ES-I3 (cell line): ENCODE data around the gene CPA2.

Experiments
- H3K36me3 ChIP-seq: 2 replicates; pipeline ENCODE4 v1.6.1; 2013; ENCODE audit warnings: mild to moderate bottlenecking, low read length, control low read depth, moderate library complexity; ENCODE audit not compliant: insufficient read depth
- H3K4me1 ChIP-seq: 2 replicates; pipeline ENCODE4 v1.6.1; 2013; ENCODE audit warnings: mild to moderate bottlenecking, control low read depth, low read length; ENCODE audit not compliant: insufficient read depth
- H3K9ac ChIP-seq: 2 replicates; pipeline ENCODE4 v1.6.1; 2013; ENCODE audit warnings: low read depth, mild to moderate bottlenecking, low read length, moderate library complexity
- H3K9me3 ChIP-seq: 2 replicates; pipeline ENCODE4 v1.6.1; 2013; ENCODE audit warnings: mild to moderate bottlenecking, low read length, moderate library complexity; ENCODE audit not compliant: control insufficient read depth, insufficient read depth

The CPA2 gene

DNA sequence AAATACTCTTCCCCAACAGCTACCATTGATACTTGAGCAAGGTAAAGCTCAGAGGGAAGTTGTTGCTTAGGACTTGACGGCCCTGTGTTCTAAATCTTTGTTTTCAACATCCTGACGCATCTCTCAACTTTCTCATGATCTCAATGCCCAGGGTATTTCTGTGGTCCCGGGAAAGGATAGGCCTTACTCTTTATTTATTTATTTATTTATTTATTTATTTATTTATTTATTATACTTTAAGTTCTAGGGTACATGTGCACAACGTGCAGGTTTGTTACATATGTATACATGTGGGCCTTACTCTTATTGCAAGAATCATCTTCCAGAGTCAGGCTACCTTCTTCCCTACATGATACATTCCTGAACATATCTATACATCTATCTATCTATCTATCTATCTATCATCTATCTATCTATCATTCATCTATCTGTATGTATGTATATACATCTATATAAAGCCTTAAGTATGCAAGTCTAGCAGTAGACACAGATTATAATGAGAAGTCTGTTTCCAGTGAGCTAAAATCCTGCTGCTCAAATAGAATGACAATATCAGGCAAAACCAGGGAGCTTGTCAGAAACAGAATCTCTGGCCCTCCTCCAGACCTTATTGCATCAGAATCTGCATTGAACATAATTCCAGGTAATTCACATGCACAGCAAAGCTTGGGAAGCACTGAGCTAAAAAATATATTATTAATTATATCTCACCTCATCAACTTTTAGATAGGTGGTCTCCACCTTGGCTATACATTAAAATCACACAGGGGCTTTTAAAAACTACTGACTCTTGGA, 65.8 kb downstream of the CPA2 start:
- Histone ChIP-seq H3K9me3 (no peaks in the 10 kb centered on the region; the same call in 1 of the 2 replicates), H3K4me1 (no peaks in the 10 kb centered on the region), H3K36me3 (no peaks in the 10 kb centered on the region), H3K9ac (no peak overlapping the region)

DNA sequence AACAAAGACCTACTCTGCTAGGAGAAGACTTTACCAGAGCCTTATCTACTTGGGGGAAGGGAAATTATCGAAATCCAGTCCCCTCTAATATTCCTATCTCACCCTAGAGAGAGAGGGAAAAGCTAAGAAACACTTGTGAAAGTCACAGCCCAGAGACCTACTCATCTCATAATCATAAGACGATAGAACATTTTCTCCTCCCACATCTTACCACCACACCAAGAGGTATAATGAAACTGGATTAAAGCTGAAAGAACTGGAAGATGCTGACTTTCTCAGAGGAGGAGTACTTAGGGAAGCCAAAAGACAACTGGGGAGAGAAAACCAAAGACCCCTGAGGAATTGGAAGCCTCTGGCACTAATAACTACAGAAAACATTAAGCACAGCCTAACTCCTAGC, 67.2 kb downstream of the CPA2 start:
- Histone ChIP-seq H3K9me3 (no peaks in the 10 kb centered on the region; the same call in 1 of the 2 replicates), H3K9ac (no peak overlapping the region), H3K36me3 (no peaks in the 10 kb centered on the region), H3K4me1 (0 out of 2 replicates have a peak, but pooled peaks cover 3% of the 10 kb centered on the region)

DNA sequence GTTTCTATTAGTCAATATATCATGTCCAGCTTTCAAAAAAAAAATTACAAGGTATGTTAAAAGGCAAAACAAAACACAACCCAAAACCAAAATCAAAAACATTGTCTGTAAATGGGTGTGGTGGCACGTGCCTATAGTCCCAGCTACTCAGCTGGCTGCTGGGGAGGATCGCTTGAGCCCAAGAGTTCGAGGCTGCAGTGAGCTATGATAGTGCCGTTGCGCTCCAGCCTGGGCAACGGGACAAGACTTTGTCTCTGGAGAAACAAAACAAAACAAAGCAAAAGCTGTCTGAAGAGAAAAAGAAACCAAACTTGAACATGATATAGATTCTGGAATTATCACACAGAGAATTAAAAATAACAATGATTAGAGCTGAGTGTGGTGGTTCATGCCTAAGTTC, 67.6 kb downstream of the CPA2 start:
- H3K36me3 ChIP-seq, result no peaks in the 10 kb centered on the region
- H3K4me1 ChIP-seq, result 0 out of 2 replicates have a peak, but pooled peaks cover 3% of the 10 kb centered on the region
- H3K9me3 ChIP-seq, result no peaks in the 10 kb centered on the region; the same call in 1 of the 2 replicates
- H3K9ac ChIP-seq, result no peak overlapping the region

DNA sequence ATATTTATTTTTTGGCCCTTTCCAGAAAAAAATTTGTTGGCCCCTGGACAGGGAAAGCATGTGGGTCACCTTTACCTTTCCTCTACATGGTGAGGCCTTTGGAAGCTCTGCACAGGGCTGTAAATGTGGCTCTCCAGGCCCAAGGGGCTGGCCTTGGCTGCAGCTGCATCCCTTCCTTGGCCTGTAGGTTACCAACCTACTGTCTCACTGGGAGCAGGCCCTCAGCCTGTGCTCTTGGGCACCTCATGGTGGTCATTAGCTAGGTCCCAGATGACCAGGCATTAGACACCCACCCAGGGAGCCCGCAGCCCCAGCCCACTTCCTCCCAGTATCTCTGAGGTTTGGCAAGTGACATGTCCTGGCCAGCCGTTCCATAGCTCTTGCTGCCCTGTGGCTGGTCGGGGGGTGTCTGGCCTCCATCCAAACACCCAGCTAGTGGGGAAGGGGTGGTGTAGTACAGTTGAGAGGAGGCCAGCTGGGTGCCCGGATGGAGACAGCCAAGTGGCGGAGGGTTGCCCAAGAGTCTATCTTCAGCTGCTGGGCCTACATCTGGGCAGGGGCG, 70.8 kb downstream of the CPA2 start:
- Histone ChIP-seq H3K9me3 (no peaks in the 10 kb centered on the region; the same call in 1 of the 2 replicates), H3K4me1 (0 out of 2 replicates have a peak, but pooled peaks cover 3% of the 10 kb centered on the region), H3K9ac (no peak overlapping the region), H3K36me3 (no peaks in the 10 kb centered on the region)

DNA sequence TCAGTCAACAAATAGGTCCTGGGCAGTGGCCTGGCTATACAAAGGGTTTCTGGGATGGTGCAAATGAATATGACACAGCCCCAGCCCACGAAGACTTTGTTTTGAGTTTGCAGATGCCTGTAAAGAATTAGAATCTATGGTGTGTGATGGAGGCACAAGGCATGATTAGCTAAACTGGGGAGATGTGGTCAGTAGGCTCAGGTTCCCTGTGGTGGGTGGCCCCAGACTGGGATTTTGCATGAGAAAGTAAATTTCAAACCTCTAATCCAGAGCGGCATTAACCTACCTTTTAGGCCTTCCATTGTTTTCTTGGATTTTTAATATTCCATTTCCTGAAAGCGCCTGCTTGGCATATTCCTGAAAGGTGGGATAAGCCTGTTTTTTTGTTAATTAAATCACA, 71.6 kb downstream of the CPA2 start:
- no peaks in the 10 kb centered on the region for H3K36me3 ChIP-seq
- H3K4me1 ChIP-seq, result 0 out of 2 replicates have a peak, but pooled peaks cover 3% of the 10 kb centered on the region
- H3K9ac ChIP-seq, result no peak overlapping the region
- H3K9me3 ChIP-seq, result no peaks in the 10 kb centered on the region
